ENCODE data around the gene PIK3C3.

Gene PIK3C3

GRCh38 chr18:41954827-41955613 is at the start of gene PIK3C3:
Gene PIK3C3 (plus strand): TSS chr18:41955234. CDS start chr18:41955292, 58 bp downstream.
- DNase-seq (ENCODE audit: low read depth), result peak; percentile 98

GRCh38 chr18:41905786-41906527 is 49.1 kb upstream of the PIK3C3 start:
- DNase-seq (ENCODE audit: low read depth), result peak; percentile 64

DNA sequence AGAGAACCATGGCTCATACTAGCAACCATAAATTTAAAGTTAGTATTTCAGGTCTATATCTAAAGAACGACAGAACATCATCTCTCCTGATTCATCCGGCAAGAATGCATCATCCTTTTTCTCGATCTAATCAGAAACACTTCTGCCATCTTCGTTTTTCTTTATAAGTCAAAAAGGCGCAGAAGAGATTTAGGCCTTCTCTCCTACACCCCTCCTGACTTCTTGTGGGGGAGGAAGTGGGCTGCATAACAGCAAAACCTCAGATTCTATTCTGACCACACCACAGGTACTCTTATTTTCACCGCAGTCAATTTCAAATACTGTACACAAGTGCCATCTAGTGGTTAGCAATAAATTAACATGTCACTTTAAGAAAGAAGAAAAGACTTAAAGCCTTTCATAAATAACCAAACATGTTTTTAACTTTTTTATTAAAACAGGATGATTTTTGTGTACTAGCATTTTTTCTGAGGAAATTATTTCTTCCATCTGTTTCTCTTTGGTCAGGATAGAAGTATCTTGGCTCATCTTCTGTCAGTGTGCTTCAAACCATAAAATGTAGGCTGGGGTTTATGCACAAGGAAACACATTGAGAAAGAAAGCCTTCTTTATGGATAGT is 48.4 kb upstream of the PIK3C3 start:
- peak; percentile 85 for DNase-seq (ENCODE audit: low read depth)

- no peak for DNase-seq (ENCODE audit: low read depth)
These were observed 37.9 kb upstream of the PIK3C3 start for GRCh38 chr18:41917181-41917580.

GRCh38 chr18:41921770-41922169 is 33.3 kb upstream of the PIK3C3 start:
- no peak for DNase-seq (ENCODE audit: low read depth)

- DNase-seq (ENCODE audit: low read depth), result no peak
These were observed 32.9 kb upstream of the PIK3C3 start for GRCh38 chr18:41922176-41922575.

DNA sequence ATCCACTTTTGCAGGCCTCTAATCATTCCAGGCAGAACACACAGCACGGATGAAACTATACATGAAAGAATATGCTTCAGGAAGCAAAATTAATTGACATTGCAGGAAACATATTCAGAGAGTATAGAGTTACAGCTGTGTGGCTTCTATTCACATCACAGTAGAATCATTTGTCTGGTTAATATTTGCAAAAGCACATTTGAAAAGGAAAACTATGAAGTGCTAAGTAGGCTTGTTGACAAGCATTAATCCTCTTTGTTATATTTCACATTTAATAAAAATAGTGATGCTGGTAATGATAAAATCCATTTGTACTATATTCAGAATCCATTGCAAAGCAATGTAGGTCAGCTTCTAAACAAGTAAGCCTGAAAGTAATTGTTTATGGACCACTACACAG is 32.2 kb upstream of the PIK3C3 start:
- no peak for DNase-seq (ENCODE audit: low read depth)

- no peak for DNase-seq (ENCODE audit: low read depth)
These were observed 31.6 kb upstream of the PIK3C3 start for GRCh38 chr18:41923446-41923845.

- no peak for DNase-seq (ENCODE audit: low read depth)
These were observed 26.5 kb upstream of the PIK3C3 start for GRCh38 chr18:41928581-41928980.

DNA sequence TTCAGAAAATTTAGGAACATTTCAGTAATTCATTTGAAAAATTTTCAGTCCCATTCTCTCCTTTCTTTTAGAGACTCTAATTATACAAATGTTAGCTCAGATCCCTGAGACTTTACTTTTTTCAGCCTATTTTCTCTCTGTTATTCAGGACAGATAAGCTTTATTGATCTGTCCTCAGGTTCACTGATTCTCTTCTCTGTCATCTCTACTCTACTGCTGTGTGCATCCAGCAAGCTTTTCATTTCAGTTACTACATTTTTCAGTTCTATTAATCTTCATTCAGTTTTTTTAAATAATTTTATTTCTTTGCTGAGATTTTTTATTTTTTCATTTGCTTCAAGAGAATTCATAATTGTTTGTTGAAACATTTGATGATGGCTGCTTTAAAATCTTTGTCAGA is 22.1 kb upstream of the PIK3C3 start:
- no peak for DNase-seq (ENCODE audit: low read depth)

DNA sequence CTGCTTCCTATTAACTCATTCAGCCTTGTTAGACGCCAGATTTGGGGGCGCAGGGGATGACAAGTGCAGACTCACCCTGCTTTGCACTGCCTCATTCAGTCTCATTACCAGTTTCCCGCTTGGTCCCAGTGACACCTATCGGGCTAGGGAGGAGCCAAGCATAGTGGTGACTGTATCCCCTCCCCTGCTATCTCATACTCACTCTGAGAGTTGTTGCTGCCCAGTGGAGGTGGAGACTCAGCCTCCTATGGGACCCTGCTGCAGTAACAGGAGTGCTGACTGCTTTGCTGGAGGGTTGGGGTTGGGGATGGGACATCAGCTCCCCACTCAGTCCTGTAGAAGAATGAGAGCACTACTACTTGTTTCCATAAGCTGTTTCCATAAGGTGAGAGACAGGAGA is 21.3 kb upstream of the PIK3C3 start:
- DNase-seq (ENCODE audit: low read depth), result no peak

DNA sequence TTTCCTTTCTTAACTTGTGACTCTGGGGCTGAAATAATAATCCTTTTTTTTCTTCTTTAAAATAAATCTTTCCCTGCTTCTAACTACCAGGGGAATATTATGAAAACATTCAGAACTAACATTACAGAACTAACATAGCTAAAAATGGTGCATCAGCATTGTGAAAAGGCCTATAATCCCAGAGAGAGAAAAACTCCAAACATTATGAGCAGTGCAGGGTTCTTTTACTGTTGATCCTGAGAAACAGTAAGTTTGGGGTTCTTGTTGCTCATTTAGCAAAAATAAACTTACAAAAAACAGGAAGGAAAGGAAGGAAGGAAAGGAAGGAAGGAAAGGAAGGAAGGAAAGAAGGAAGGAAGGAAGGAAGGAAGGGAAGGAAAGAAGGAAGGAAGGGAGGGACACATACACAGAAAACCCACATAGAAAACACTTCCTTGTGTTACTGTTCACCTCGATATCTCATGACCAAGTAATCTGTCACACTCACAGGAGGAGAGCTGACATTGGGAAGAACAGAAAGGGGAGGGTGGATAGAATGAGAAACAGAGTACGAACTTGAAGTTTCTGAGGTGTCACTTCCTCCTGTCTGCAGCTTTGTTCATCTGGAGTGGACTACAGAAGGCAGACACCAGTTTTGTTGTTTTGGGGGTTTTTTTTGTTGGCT is 18.4 kb upstream of the PIK3C3 start:
- no peak for DNase-seq (ENCODE audit: low read depth)

- DNase-seq (ENCODE audit: low read depth), result peak; percentile 94
These were observed 16.6 kb upstream of the PIK3C3 start for GRCh38 chr18:41938445-41938844.

DNA sequence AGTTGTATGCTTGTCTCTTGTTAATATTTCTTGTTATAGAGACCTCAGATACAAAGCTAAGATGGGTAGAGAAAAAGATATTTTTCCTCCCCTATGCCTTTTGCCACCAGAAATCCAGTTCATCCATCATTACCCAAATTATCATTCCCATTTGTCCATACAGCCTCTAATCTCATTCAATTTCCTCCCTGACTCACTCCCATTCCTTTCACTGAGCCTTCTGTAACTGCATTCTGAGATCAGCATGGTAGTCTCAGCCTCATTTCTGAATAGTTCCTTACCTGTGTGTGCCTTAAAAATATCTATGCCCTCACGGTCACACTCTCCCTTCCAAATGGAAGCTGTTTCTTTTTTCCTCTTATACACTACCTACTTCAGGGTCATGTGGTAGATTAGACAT is 15.7 kb upstream of the PIK3C3 start:
- DNase-seq (ENCODE audit: low read depth), result peak; percentile 29

DNA sequence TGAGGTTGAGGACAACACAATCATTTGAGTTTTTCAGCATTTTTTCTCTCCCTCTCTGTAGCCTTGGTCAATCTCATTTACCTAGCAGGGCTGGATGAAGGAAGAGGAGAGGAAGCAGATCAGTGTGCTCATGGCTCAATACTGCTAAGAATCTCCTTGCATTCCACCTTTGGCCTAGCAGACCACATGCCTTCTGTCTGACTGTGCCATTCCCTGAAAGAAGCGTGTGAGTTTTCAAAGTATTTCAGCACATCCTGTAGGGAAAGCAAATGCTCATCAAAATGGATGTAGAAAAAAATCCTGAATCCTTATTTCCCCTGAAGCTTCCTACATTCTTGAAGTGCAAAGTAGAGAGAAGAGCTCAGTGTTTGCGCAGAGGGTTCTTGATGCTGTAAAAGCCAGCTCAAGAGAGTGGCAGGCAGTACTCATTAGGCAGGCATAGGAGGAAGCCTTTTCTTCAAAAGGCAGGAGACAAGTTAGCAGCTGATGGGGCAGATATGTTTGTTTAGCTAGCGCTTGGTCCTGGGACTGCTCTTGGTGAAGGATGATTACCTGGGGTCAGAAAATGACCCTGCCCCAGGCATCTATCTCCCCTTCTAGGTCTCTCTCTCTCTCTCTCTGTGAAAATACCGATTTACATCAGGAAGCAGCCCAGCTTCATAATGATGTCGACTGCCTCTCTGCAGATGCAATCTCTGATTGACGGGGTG is 14.4 kb upstream of the PIK3C3 start:
- DNase-seq (ENCODE audit: low read depth), result peak; percentile 98

- DNase-seq (ENCODE audit: low read depth), result no peak
These were observed 12.8 kb upstream of the PIK3C3 start for GRCh38 chr18:41942254-41942653.

- no peak for DNase-seq (ENCODE audit: low read depth)
These were observed 6.4 kb upstream of the PIK3C3 start for GRCh38 chr18:41948544-41949110.

DNA sequence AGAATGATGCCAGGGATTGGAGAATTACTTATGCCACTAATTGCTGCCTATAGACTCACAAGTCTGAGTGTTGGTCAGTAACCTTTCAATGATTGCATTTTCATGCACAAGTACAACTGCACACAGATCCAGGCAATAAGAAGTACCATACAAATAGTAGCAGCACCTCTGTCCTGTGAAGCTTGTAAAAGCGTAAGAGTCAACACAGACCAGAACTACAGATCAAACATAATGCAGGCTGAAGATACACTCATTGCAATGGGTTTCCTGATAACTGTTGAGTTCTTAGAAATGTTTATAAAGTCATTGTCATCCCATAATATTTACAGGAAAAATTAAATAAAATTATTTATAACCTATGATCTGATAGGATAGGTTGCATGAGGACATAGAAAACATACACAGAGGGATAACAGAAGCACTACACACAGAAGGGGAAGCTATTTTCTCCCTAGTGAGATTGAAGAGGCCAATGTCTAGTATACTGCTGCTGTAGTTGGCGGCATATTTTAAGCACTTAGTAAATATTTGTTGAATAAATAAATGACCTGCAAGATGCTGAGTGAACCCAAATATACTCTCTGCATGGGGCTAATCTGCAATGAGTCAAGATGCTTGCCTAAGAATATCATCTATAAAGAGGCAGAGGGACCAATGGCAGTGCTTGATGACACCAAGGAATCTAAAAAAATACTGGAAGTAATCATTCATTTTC is 5.7 kb upstream of the PIK3C3 start:
- DNase-seq (ENCODE audit: low read depth), result no peak

DNA sequence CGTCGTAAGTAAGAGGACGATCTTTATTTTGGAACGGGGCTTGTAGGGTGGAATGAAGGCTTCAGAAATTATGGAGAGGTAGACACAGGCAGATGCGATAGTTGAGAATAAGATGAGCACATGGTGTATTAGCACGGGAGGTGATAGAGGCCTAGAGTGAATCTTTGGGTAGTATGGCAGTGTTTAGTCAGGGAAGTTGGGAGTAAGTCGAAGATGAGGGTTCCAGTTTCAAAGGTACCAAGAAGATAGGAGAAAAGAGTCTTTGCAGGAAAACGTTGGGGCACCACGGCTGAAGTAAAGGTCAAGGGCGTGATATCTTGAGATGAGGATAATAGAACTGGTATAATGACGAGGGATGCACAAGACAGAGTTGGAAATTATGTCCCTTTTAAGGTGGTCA is 654 bp downstream of the PIK3C3 start:
- DNase-seq (ENCODE audit: low read depth), result no peak

- no peak for DNase-seq (ENCODE audit: low read depth)
These were observed 4.0 kb downstream of the PIK3C3 start for GRCh38 chr18:41959045-41959444.

Data from amniotic epithelial cell (primary cell).